HL-60 (cell line): ENCODE results near the gene ITGA3.

Experiments
- POLR2AphosphoS5 ChIP-seq: IDR thresholded peaks from 2 replicates; pipeline ENCODE4 v1.6.1; 2012; ENCODE audit warnings: low read depth
- TF ChIP-seq, protein P1 (sequence below): IDR thresholded peaks from one replicate; pipeline ENCODE4 v1.5.1; 2011; ENCODE audit warnings: low read length, control low read depth, inconsistent platforms; ENCODE audit not compliant: insufficient read depth

DNA sequence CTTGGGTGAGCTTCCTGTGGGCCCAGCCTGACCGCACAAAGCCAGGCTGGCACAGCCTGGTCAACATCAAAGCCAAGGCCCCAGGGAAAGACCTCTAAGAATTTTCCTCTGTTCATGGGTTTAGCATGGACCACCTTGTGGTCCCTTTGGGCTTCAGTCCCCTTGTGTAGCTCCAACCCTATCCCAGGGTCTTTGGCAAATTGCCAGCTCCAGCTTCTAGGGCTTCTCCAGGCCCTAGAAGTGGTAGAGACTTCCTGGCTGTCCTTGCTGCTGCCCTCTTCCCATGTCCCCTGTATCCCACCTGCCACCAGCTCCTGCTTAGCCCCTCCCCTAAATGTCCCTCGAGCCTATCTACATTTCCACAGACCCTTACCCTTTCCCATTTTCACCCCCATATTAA lies 9.7 kb upstream of the ITGA3 start:
- TF ChIP-seq, protein P1, sequence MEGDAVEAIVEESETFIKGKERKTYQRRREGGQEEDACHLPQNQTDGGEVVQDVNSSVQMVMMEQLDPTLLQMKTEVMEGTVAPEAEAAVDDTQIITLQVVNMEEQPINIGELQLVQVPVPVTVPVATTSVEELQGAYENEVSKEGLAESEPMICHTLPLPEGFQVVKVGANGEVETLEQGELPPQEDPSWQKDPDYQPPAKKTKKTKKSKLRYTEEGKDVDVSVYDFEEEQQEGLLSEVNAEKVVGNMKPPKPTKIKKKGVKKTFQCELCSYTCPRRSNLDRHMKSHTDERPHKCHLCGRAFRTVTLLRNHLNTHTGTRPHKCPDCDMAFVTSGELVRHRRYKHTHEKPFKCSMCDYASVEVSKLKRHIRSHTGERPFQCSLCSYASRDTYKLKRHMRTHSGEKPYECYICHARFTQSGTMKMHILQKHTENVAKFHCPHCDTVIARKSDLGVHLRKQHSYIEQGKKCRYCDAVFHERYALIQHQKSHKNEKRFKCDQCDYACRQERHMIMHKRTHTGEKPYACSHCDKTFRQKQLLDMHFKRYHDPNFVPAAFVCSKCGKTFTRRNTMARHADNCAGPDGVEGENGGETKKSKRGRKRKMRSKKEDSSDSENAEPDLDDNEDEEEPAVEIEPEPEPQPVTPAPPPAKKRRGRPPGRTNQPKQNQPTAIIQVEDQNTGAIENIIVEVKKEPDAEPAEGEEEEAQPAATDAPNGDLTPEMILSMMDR: no peak
- TF ChIP-seq POLR2AphosphoS5: no peak
